ENCODE data around the gene ERBB2. TPM values are rescaled to one million over a fixed set of nuclear protein-coding genes. Genes with fewer than 3 reads are reported as not detected.
"Not testable (repeated sequence)": the region's sequence is repeated elsewhere in the genome, so short reads cannot be mapped to it uniquely, and the experiment has no call there.

The ERBB2 gene
- total RNA-seq, 4 donors from 2014 or later: 75.2 to 170 (median 86.5) TPM

DNA sequence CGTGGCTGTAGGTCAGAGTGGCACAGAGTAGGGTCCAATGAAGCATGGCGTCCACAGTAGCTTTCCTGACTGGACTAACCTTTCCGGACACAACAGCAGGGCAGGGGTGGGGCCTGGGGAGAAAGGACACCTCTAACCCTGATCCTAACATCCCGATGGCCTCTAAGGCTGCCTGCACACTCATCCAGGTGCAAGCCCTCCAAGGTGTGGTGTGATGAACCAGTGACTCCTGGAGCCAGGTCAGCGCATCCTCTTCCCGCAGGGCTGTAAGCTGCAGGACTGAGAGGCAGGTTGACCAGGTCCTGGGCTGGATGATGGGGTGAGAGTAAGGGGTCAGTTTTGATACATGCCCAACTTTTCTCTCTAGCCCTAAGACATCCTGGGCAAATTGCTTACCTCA is 3.1 kb upstream of the ERBB2 start:
- Histone ChIP-seq H3K9me3 (no peaks in the 10 kb centered on the region), H3K36me3 (no peaks in the 10 kb centered on the region), H3K4me1 (peaks cover 11 to 26% (median 14%) of the 10 kb centered on the region in 3 donors), H3K27me3 (peaks cover 0 to 21% (median 0%) of the 10 kb centered on the region in 4 donors), H3K27ac (no peak overlapping the region), H3K4me3 (no peak overlapping the region)
- intact Hi-C loops (cut with DNase I): no loop called here
- DNase-seq: no peak
- 75 to 86% methylated on average over 3 to 6 of the region's 6 CpGs for WGBS, 2 donors
- no peak for TF ChIP-seq POLR2A (IDR thresholded peaks at IDR 0.05)
- TF ChIP-seq, protein P1, sequence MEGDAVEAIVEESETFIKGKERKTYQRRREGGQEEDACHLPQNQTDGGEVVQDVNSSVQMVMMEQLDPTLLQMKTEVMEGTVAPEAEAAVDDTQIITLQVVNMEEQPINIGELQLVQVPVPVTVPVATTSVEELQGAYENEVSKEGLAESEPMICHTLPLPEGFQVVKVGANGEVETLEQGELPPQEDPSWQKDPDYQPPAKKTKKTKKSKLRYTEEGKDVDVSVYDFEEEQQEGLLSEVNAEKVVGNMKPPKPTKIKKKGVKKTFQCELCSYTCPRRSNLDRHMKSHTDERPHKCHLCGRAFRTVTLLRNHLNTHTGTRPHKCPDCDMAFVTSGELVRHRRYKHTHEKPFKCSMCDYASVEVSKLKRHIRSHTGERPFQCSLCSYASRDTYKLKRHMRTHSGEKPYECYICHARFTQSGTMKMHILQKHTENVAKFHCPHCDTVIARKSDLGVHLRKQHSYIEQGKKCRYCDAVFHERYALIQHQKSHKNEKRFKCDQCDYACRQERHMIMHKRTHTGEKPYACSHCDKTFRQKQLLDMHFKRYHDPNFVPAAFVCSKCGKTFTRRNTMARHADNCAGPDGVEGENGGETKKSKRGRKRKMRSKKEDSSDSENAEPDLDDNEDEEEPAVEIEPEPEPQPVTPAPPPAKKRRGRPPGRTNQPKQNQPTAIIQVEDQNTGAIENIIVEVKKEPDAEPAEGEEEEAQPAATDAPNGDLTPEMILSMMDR (IDR thresholded peaks at IDR 0.05): no peak

DNA sequence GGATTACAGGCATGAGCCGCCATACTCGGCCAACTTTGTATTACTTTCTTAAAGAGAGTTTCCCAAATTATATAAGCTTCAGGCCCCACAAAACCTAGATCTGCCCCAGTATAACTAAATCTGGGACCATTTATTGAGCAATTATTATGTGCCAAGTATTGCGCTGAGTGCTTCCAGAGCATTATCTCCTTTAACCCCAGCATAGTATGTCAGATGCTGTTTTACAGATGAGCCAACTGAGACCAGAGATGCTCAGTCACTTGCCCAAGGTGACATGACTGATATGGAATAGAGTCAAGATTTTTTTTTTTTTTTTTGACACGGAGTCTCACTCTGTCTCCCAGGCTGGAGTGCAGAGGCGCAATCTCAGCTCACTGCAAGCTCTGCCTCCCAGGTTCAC is 1.9 kb upstream of the ERBB2 start:
- Histone ChIP-seq H3K4me3 (no peak overlapping the region), H3K27me3 (peaks cover 0 to 21% (median 0%) of the 10 kb centered on the region in 4 donors), H3K36me3 (no peaks in the 10 kb centered on the region), H3K4me1 (peaks cover 23 to 39% (median 24%) of the 10 kb centered on the region in 3 donors), H3K27ac (no peak overlapping the region), H3K9me3 (no peaks in the 10 kb centered on the region)
- intact Hi-C loops (cut with DNase I): no loop called here
- no peak for DNase-seq
- WGBS, 2 donors: 91 to 92% methylated on average over 4 to 5 of the region's 5 CpGs
- TF ChIP-seq, protein P1 (IDR thresholded peaks at IDR 0.05): no peak
- no peak for TF ChIP-seq POLR2A (IDR thresholded peaks at IDR 0.05)

DNA sequence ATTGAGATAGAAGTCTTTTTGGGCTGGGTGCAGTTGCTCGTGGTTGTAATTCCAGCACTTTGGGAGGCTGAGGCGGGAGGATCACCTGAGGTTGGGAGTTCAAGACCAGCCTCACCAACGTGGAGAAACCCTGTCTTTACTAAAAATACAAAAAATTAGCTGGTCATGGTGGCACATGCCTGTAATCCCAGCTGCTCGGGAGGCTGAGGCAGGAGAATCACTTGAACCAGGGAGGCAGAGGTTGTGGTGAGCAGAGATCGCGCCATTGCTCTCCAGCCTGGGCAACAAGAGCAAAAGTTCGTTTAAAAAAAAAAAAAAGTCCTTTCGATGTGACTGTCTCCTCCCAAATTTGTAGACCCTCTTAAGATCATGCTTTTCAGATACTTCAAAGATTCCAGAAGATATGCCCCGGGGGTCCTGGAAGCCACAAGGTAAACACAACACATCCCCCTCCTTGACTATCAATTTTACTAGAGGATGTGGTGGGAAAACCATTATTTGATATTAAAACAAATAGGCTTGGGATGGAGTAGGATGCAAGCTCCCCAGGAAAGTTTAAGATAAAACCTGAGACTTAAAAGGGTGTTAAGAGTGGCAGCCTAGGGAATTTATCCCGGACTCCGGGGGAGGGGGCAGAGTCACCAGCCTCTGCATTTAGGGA is 577 bp upstream of the ERBB2 start:
- DNase-seq; H3K9me3 ChIP-seq; H3K36me3 ChIP-seq; intact Hi-C loops (cut with DNase I): not testable (repeated sequence)
- peak overlapping the region; percentile 83 to 92 (median 88) for H3K4me3 ChIP-seq
- 43 to 44% methylated on average over 11 of the region's 11 CpGs for whole genome bisulfite sequencing, 2 donors
- peaks cover 0 to 21% (median 0%) of the 10 kb centered on the region in 4 donors for H3K27me3 ChIP-seq
- H3K27ac ChIP-seq: peak overlapping the region; percentile 89 to 97 (median 96)
- peaks cover 30 to 52% (median 32%) of the 10 kb centered on the region in 3 donors for H3K4me1 ChIP-seq

DNA sequence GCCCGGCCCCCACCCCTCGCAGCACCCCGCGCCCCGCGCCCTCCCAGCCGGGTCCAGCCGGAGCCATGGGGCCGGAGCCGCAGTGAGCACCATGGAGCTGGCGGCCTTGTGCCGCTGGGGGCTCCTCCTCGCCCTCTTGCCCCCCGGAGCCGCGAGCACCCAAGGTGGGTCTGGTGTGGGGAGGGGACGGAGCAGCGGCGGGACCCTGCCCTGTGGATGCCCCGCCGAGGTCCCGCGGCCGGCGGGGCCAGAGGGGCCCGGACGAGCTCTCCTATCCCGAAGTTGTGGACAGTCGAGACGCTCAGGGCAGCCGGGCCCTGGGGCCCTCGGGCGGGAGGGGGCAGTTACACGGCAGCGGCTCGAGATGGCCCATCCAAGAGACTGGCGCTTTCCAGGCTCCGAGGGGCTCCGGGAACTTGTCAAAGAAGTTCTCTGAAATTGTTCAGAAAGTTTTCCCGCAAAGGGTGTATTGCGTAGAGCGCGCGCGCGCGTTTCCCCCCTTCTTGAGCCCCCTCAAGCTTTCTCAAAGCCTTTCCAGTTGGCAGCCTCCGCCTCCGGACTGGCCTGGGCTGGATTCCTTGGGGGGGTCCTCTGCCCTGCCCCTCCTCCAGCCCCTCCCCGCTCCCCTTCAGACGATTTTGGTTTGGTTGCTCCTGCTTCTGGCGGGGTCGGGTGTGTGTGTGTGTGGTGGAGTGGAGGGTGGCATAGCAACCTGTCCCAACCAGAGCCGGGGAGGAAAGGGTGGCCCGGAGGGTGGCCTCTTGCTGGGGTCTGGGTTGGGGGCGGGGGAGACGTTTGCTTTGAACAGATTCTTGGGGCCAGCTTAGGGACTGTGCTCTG is 504 bp downstream of the ERBB2 start:
- DNase-seq: no peak
- no peaks in the 10 kb centered on the region for H3K9me3 ChIP-seq
- peak overlapping the region; percentile 83 to 92 (median 88) for H3K4me3 ChIP-seq
- peak overlapping the region; percentile 89 to 97 (median 96) for H3K27ac ChIP-seq
- WGBS, 2 donors: 3 to 6% methylated on average over 13 to 23 of the region's 57 CpGs
- H3K27me3 ChIP-seq: peaks cover 0 to 21% (median 0%) of the 10 kb centered on the region in 4 donors
- peaks cover 41 to 63% (median 43%) of the 10 kb centered on the region in 3 donors for H3K4me1 ChIP-seq
- H3K36me3 ChIP-seq: no peaks in the 10 kb centered on the region
- intact Hi-C loops (cut with DNase I): no loop called here
- TF ChIP-seq, protein P1 (IDR thresholded peaks at IDR 0.05): no peak
- no peak for TF ChIP-seq POLR2A (IDR thresholded peaks at IDR 0.05)

DNA sequence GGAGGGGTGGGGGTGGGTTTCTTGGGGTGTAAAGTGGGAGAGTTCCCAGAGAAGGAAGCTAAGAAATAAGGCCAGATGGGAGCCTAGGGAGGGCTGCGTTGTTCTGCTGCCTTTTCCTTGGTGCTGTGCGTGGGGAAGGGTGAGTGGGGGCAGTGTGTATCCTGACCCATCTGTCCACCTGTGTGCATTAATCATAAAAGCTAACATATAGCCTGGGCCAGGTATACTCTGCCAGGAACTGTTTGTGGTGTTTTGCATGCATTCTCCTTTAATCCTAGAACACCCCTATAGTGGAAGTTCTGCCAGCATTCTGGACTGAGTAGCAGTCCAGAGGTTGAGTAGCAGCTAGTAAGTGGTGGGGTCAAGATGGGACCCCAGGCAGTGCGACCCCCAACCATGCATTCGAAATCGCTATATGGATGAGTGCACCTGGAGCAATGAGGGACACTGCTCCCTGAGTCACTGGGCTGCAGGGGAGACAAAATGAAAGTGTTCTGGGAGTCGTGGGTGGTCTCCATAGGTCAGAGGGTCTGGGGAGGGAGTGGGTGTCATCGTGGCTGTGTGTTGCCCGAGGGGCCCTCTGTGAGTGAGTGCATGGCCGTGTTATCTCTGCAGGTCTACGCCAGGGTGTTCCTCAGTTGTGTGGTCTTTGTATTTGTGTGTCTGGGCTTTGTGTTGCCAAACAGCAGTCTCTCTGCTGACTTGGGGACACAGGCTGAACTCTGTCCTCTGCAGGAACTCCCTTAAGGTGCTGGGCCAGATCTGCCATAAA is 1.3 kb downstream of the ERBB2 start:
- Histone ChIP-seq H3K9me3 (no peaks in the 10 kb centered on the region), H3K4me3 (peak overlapping the region; percentile 83 to 92 (median 88)), H3K27ac (peak overlapping the region; percentile 89 to 97 (median 96)), H3K27me3 (peaks cover 0 to 21% (median 0%) of the 10 kb centered on the region in 4 donors), H3K36me3 (no peaks in the 10 kb centered on the region), H3K4me1 (peaks cover 43 to 71% (median 47%) of the 10 kb centered on the region in 3 donors)
- TF ChIP-seq, protein P1 (IDR thresholded peaks at IDR 0.05): no peak
- no peak for TF ChIP-seq POLR2A (IDR thresholded peaks at IDR 0.05)
- intact Hi-C loops (cut with DNase I): no loop called here
- WGBS, 2 donors: 21 to 28% methylated on average over 9 to 10 of the region's 10 CpGs
- no peak for DNase-seq
